K562 (cell line): ENCODE results near the gene DDIT3. TPM values are rescaled to one million over a fixed set of nuclear protein-coding genes. Genes with fewer than 3 reads are reported as not detected.
A peak's percentile ranks its signal among the peaks of the same experiment; 100 is the strongest.

Source experiments
- ATAC-seq: fragments of 200-7000 bp; cut with Tn5 transposase; 3 replicates; pipeline ENCODE4 v1.9.1; 2020; ENCODE audit warnings: moderate library complexity
- BruUV-seq: library from RNA; stranded (reverse); fragments of 400-500 nt; replicated peaks from 2 replicates; lab custom pipeline; 2021; lab: Mats Ljungman, UMichigan
- CTCF ChIA-PET: fragments of 300-600 bp; formaldehyde crosslinking; extraction: SDS; loops from one replicate; lab custom pipeline; 2021; ENCODE audit warnings: low intra/inter-chr PET ratio; lab: Yijun Ruan, JAX
- POLR2A ChIA-PET: fragments of 300-600, 350-650 bp; sonication (Branson Sonifier 250); formaldehyde crosslinking; extraction: SDS; loops from one replicate; lab custom pipeline; 2021; ENCODE audit warnings: antibody characterized with exemption, inconsistent platforms; lab: Yijun Ruan, JAX
- DNase-seq, 4 experiments: peaks; one replicate each; pipeline versions ENCODE4 v3.0.0 to v3.0.0-alpha.2; 2011 to 2018; ENCODE audit warnings: low spot score in 3 of 4, mixed read lengths in 3 of 4; ENCODE audit errors: extremely low read depth in 1 of 4
- FAIRE-seq: peaks from 2 replicates; lab custom pipeline; 2011; peaks lifted over from hg19 to GRCh38; lab: Jason Lieb, UNC
- H2AFZ ChIP-seq: 2 replicates; pipeline ENCODE4 v1.6.0; 2011; ENCODE audit warnings: low read depth, low read length, control low read depth, inconsistent platforms
- H3K27ac ChIP-seq: fragments of 200-600 bp; 3 replicates; pipeline ENCODE4 v1.8.0; 2011; ENCODE audit warnings: low read depth, mild to moderate bottlenecking, control low read depth, inconsistent platforms, low read length, moderate library complexity, mixed read lengths; ENCODE audit errors: extremely low read depth
- H3K27me3 ChIP-seq, 2 experiments: fragments of 300-600 bp in 1 of 2; 2 replicates in 1 of 2; 3 replicates in 1 of 2; pipeline versions ENCODE4 v1.6.0 to v1.8.0; 2011; ENCODE audit warnings: inconsistent platforms in 2 of 2, low read length in 2 of 2, mild to moderate bottlenecking in 1 of 2, mixed read lengths in 1 of 2, moderate library complexity in 1 of 2; ENCODE audit not compliant: control insufficient read depth in 2 of 2, insufficient read depth in 2 of 2
- H3K36me3 ChIP-seq: fragments of 300-600 bp; 3 replicates; pipeline ENCODE4 v1.8.0; 2011; ENCODE audit warnings: mild to moderate bottlenecking, low read length, inconsistent platforms; ENCODE audit not compliant: control insufficient read depth, insufficient read depth
- H3K4me1 ChIP-seq, 2 experiments: fragments of 200-600 bp in 1 of 2; replicated peaks in 1 of 2; 2 replicates in 1 of 2; 3 replicates in 1 of 2; pipeline versions ENCODE4 v1.5.1 to v1.8.0; 2011; ENCODE audit warnings: inconsistent platforms in 2 of 2, low read length in 2 of 2, mild to moderate bottlenecking in 1 of 2, mixed read lengths in 1 of 2, moderate library complexity in 1 of 2; ENCODE audit not compliant: control insufficient read depth in 2 of 2, insufficient read depth in 2 of 2
- H3K4me2 ChIP-seq: 2 replicates; pipeline ENCODE4 v1.6.1; 2011; ENCODE audit warnings: low read length, control low read depth, inconsistent platforms, mixed read lengths; ENCODE audit not compliant: insufficient read depth
- H3K4me3 ChIP-seq: fragments of 200-600 bp; sonication (generic), shearing (Covaris generic); 2 replicates; pipeline ENCODE4 v1.5.1; 2016; ENCODE audit warnings: control low read depth, inconsistent platforms
- H3K79me2 ChIP-seq: fragments of 200-600 bp; 3 replicates; pipeline ENCODE4 v1.8.0; 2011; ENCODE audit warnings: low read length, inconsistent platforms; ENCODE audit not compliant: control insufficient read depth, insufficient read depth
- H3K9ac ChIP-seq, 2 experiments: 2 replicates each; pipeline versions ENCODE4 v1.6.0 to v1.6.1; 2011; ENCODE audit warnings: low read depth in 2 of 2, low read length in 2 of 2, control low read depth in 1 of 2, inconsistent platforms in 1 of 2, mild to moderate bottlenecking in 1 of 2, mixed read lengths in 1 of 2; ENCODE audit not compliant: insufficient read depth in 1 of 2
- H3K9me1 ChIP-seq: one replicate; pipeline ENCODE4 v1.6.0; 2011; ENCODE audit warnings: inconsistent platforms, mild to moderate bottlenecking, low read length, moderate library complexity; ENCODE audit not compliant: control insufficient read depth, insufficient read depth
- H3K9me3 ChIP-seq: replicated peaks from 2 replicates; pipeline ENCODE4 v1.5.1; 2011; ENCODE audit warnings: low read depth, low read length, inconsistent platforms; ENCODE audit not compliant: control insufficient read depth, insufficient read depth
- H4K20me1 ChIP-seq: replicated peaks from 2 replicates; pipeline ENCODE4 v1.6.1; 2011; ENCODE audit warnings: low read length, inconsistent platforms, mixed read lengths; ENCODE audit not compliant: control insufficient read depth, insufficient read depth
- CBX3 ChIP-seq, 2 experiments: IDR thresholded peaks; 1 replicate in 1 of 2; 2 replicates in 1 of 2; pipeline ENCODE4 v1.6.1; 2012; ENCODE audit warnings: inconsistent platforms in 2 of 2, low read length in 2 of 2, borderline replicate concordance in 1 of 2, control low read depth in 1 of 2
- DDX20 ChIP-seq: fragments of 450-650 bp; IDR thresholded peaks from 2 replicates; pipeline ENCODE4 v1.6.1; 2016; ENCODE audit warnings: missing genetic modification characterization, low read depth, mild to moderate bottlenecking, missing compliant biosample characterization, moderate library complexity
- DNMT1 ChIP-seq: fragments of 450-650 bp; IDR thresholded peaks from 2 replicates; pipeline ENCODE4 v1.6.1; 2016; ENCODE audit warnings: antibody characterized with exemption, mild to moderate bottlenecking
- ELF4 ChIP-seq: fragments of 450-650 bp; formaldehyde crosslinking; IDR thresholded peaks from 2 replicates; pipeline ENCODE4 v1.4.0; 2022; ENCODE audit warnings: missing genetic modification characterization
- MAZ ChIP-seq, 2 experiments: fragments of 450-650 bp in 1 of 2; sonication (generic) in 1 of 2; formaldehyde crosslinking; IDR thresholded peaks in 1 of 2; conservative IDR thresholded peaks in 1 of 2; 2 replicates each; pipeline versions ENCODE4 v1.4.0 to v1.5.0; 2020; ENCODE audit warnings: mild to moderate bottlenecking in 1 of 2, missing genetic modification reagents in 1 of 2
- PHF8 ChIP-seq: fragments of 200-600 bp; sonication (generic); IDR thresholded peaks from 2 replicates; pipeline ENCODE4 v1.6.1; 2012; ENCODE audit warnings: mixed run types, mild to moderate bottlenecking, inconsistent platforms, low read length, moderate library complexity, borderline replicate concordance
- PML ChIP-seq: IDR thresholded peaks from 2 replicates; pipeline ENCODE4 v1.6.1; 2012; ENCODE audit warnings: low read length, inconsistent platforms
- PYGO2 ChIP-seq: fragments of 450-650 bp; IDR thresholded peaks from 2 replicates; pipeline ENCODE4 v1.6.1; 2016; ENCODE audit warnings: mild to moderate bottlenecking, missing genetic modification characterization, moderate library complexity, missing compliant biosample characterization
- SAFB ChIP-seq: fragments of 200-400 bp; formaldehyde crosslinking; IDR thresholded peaks from 2 replicates; pipeline ENCODE4 v1.6.1; 2017; ENCODE audit warnings: low read depth, low read length, borderline replicate concordance
- SIRT6 ChIP-seq: IDR thresholded peaks from one replicate; pipeline ENCODE4 v1.6.1; 2012; ENCODE audit warnings: low read depth, mild to moderate bottlenecking, control low read depth, inconsistent platforms, low read length, moderate library complexity
- TBP ChIP-seq: optimal IDR thresholded peaks from 2 replicates; pipeline ENCODE3; 2011; ENCODE audit warnings: low read depth, low read length, improper control_type of control experiment
- ZNF41 ChIP-seq: fragments of 250-450 bp; sonication (Bioruptor Pico); conservative IDR thresholded peaks from 2 replicates; pipeline ENCODE4 v1.4.0; 2020; ENCODE audit warnings: mild to moderate bottlenecking
- WGBS: fragments of 100-300 bp; shearing (Covaris generic); methylation state at CpG from one replicate; pipeline ENCODE4 v1.1.6; 2016; ENCODE audit warnings: low coverage, mixed read lengths; ENCODE audit not compliant: insufficient coverage; ENCODE audit errors: missing lambda C conversion rate; 5-methylcytosine and 5-hydroxymethylcytosine counted together
- in situ Hi-C: fragments of 300-500 bp; cut with MboI; formaldehyde crosslinking; loops from 4 replicates; pipeline ENCODE4 v1.15.0; 2018; ENCODE audit warnings: inconsistent platforms, mixed read lengths
- intact Hi-C: fragments of 100-400 bp; cut with micrococcal nuclease; formaldehyde crosslinking; loops from 2 replicates; pipeline ENCODE4 v1.14.2; 2022
- polyA plus RNA-seq, 8 experiments: library from polyadenylated mRNA; depleted of rRNA in 4 of 8; stranded (reverse) in 5 of 8; unstranded in 3 of 8; fragments of >200 nt; fragmentation: Nextera tagmentation in 2 of 8; fragmentation: Illumina TruSeq in 1 of 8; extraction: Ambion mirVana in 2 of 8; extraction: Trizol in 1 of 8; gene quantifications; 2 replicates each; pipeline versions ENCODE4 v1.2.1 to v1.2.3, GENCODE V29; 2011 to 2014; ENCODE audit warnings: inconsistent platforms in 1 of 8, missing spikeins in 1 of 8
- total RNA-seq, 7 experiments: library from RNA; depleted of rRNA in 6 of 7; stranded (reverse); fragments of >200 nt in 6 of 7; fragmentation: Illumina TruSeq in 2 of 7; extraction: Trizol in 2 of 7; gene quantifications; 2 replicates each; pipeline versions ENCODE4 v1.2.1 to v1.2.3, GENCODE V29; 2011 to 2021; ENCODE audit warnings: low replicate concordance in 1 of 7
- TF ChIP-seq, protein P1 (sequence below): fragments of 200-800 bp; sonication (Bioruptor generic); IDR thresholded peaks from 2 replicates; pipeline ENCODE4 v1.6.1; 2016; ENCODE audit warnings: missing genetic modification characterization, missing compliant biosample characterization
- TF ChIP-seq, protein P2 (sequence below), 2 experiments: fragments of 450-650 bp; conservative IDR thresholded peaks; 2 replicates each; pipeline ENCODE4 v1.6.1; 2017; ENCODE audit warnings: mild to moderate bottlenecking in 2 of 2, moderate library complexity in 2 of 2

Gene DDIT3
- total and polyA plus RNA-seq, 9 of the 15 experiments (the other 6 are each of a cell fraction or from before 2014, with no cell fraction given) = 59.1 to 272 (median 89.9) TPM

DNA sequence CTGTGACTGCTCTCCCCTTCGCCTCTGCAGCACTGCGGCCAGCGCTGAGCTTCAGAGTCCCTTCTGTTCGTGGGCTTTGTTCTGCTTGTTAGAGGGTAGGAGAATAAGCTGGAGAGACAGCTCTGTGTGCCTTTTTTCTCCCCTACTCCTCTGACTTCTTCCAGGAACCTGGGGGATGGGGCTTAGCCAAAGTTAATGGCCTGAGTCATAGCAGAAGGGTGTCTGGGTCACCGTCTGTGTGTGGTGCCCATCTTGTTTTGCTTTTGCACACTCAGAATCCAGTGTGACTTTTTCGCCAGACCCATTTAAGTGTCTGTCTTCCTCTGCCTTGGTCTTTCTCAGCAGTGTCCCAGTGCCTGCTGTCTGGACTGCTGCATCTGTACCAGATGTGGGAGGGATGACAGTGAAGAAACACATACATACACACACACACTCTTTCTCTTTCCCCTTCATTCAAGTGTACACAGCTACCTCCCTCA is 32.6 kb upstream of the DDIT3 start (continued):
- TF ChIP-seq MAZ (CRISPR knock-in tag; conservative IDR thresholded peaks at IDR 0.05 in 1 of 2, IDR thresholded peaks at IDR 0.05 in 1 of 2) (0 out of 4 replicates have a peak, but pooled peaks of 1 of the 2 experiments have one; percentile 0), CBX3 (IDR thresholded peaks at IDR 0.05; ENCODE audit: borderline replicate concordance in 1 of 2, low read length in 2 of 2) (peak in 1 of 2 experiments; percentile 25; a peak in 1 of 3 replicates), SIRT6 (no peak)

DNA sequence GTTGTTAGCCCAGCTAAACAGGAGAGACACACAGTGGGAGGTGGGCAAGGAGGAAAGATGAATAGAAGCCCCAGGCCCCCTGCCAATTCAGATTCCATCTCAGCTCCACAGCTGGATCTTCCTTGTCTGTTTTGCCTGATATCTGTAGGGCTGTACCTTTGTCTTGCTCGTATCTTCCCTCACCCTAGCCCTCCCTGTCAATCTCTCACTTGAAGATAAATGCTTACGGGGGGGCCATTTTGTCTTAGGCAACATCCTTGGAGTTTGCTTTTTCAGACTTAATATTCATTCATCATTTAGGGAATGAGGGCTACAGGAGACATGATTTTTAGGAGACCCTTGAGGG is 32.0 kb upstream of the DDIT3 start:
- Histone ChIP-seq H3K4me1 (peaks cover 50 to 61% of the 10 kb centered on the region in 2 experiments), H3K36me3 (peaks cover 17% of the 10 kb centered on the region), H3K4me3 (peak overlapping the region; percentile 69), H3K4me2 (peak overlapping the region; percentile 89), H3K79me2 (peaks cover 58% of the 10 kb centered on the region), H2AFZ (peak overlapping the region; percentile 78), H4K20me1 (no peaks in the 10 kb centered on the region), H3K9ac (peak overlapping the region; percentile 19 to 72; a peak in 3 of 4 replicates), H3K27ac (peak overlapping the region; percentile 90), H3K27me3 (no peaks in the 10 kb centered on the region), H3K9me3 (no peaks in the 10 kb centered on the region), H3K9me1 (no peaks in the 10 kb centered on the region)
- no TSS peak for BruUV-seq
- peak; percentile 90 for FAIRE-seq
- ATAC-seq = peak; percentile 56
- in situ Hi-C loops = no loop called here
- ChIA-PET POLR2A (interaction anchor here (0.6 to 4.2 kb wide), 12 partner anchors 8 to 220 kb away, joined by 3 to 38 read pairs (median 4); partner anchors contain the start of genes ARHGEF25, DDIT3, EEF1AKMT3 and METTL1), CTCF (no interaction called here)
- 0% methylated on average over 2 of the region's 2 CpGs for WGBS
- peak; percentile 30 to 88 (median 62) for DNase-seq
- intact Hi-C loops = loop anchor here (2.0 kb wide), 1 partner anchor 13 kb away; no protein-coding TSS in a partner anchor
- TF ChIP-seq DNMT1 (no peak), PHF8 (no peak), PML (peak; percentile 94), PYGO2 (tag) (no peak), ZNF41 (CRISPR knock-in tag) (no peak), TBP (no peak), DDX20 (tag) (no peak), SAFB (no peak), ELF4 (CRISPR knock-in tag) (no peak)
- TF ChIP-seq, protein P1, sequence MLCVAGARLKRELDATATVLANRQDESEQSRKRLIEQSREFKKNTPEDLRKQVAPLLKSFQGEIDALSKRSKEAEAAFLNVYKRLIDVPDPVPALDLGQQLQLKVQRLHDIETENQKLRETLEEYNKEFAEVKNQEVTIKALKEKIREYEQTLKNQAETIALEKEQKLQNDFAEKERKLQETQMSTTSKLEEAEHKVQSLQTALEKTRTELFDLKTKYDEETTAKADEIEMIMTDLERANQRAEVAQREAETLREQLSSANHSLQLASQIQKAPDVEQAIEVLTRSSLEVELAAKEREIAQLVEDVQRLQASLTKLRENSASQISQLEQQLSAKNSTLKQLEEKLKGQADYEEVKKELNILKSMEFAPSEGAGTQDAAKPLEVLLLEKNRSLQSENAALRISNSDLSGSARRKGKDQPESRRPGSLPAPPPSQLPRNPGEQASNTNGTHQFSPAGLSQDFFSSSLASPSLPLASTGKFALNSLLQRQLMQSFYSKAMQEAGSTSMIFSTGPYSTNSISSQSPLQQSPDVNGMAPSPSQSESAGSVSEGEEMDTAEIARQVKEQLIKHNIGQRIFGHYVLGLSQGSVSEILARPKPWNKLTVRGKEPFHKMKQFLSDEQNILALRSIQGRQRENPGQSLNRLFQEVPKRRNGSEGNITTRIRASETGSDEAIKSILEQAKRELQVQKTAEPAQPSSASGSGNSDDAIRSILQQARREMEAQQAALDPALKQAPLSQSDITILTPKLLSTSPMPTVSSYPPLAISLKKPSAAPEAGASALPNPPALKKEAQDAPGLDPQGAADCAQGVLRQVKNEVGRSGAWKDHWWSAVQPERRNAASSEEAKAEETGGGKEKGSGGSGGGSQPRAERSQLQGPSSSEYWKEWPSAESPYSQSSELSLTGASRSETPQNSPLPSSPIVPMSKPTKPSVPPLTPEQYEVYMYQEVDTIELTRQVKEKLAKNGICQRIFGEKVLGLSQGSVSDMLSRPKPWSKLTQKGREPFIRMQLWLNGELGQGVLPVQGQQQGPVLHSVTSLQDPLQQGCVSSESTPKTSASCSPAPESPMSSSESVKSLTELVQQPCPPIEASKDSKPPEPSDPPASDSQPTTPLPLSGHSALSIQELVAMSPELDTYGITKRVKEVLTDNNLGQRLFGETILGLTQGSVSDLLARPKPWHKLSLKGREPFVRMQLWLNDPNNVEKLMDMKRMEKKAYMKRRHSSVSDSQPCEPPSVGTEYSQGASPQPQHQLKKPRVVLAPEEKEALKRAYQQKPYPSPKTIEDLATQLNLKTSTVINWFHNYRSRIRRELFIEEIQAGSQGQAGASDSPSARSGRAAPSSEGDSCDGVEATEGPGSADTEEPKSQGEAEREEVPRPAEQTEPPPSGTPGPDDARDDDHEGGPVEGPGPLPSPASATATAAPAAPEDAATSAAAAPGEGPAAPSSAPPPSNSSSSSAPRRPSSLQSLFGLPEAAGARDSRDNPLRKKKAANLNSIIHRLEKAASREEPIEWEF = no peak
- TF ChIP-seq, protein P2, sequence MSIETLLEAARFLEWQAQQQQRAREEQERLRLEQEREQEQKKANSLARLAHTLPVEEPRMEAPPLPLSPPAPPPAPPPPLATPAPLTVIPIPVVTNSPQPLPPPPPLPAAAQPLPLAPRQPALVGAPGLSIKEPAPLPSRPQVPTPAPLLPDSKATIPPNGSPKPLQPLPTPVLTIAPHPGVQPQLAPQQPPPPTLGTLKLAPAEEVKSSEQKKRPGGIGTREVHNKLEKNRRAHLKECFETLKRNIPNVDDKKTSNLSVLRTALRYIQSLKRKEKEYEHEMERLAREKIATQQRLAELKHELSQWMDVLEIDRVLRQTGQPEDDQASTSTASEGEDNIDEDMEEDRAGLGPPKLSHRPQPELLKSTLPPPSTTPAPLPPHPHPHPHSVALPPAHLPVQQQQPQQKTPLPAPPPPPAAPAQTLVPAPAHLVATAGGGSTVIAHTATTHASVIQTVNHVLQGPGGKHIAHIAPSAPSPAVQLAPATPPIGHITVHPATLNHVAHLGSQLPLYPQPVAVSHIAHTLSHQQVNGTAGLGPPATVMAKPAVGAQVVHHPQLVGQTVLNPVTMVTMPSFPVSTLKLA (conservative IDR thresholded peaks at IDR 0.05) = no peak
